GM12878 (cell line): Measurements from ENCODE around the gene UBL4B. TPM values are rescaled to one million over a fixed set of nuclear protein-coding genes. Genes with fewer than 3 reads are reported as not detected.

Source experiments
- ATAC-seq: fragments of 200-7000 bp; cut with Tn5 transposase; 3 replicates; pipeline ENCODE4 v1.9.1; 2020; ENCODE audit warnings: mild to moderate bottlenecking, moderate library complexity
- BruUV-seq: library from RNA; stranded (reverse); fragments of 400-500 nt; replicated peaks from 2 replicates; lab custom pipeline; 2021; lab: Mats Ljungman, UMichigan
- CTCF ChIA-PET: fragments of 300-600 bp; sonication (Branson Sonifier 250); formaldehyde crosslinking; extraction: SDS; loops from one replicate; lab custom pipeline; 2021; ENCODE audit warnings: inconsistent platforms; lab: Yijun Ruan, JAX
- POLR2A ChIA-PET: fragments of 350-600 bp; formaldehyde crosslinking; extraction: SDS; loops from one replicate; lab custom pipeline; 2021; ENCODE audit warnings: inconsistent platforms; lab: Charles Lee
- RAD21 ChIA-PET: fragments of 300-600 bp; sonication (Branson Sonifier 250); formaldehyde crosslinking; loops from one replicate; lab custom pipeline; 2023; ENCODE audit warnings: antibody characterized with exemption; ENCODE audit not compliant: unreplicated experiment; lab: Charles Lee
- SMC1A ChIA-PET: fragments of 300-600 bp; sonication (Branson Sonifier 250); formaldehyde crosslinking; loops from one replicate; lab custom pipeline; 2023; ENCODE audit not compliant: unreplicated experiment, uncharacterized antibody; lab: Charles Lee
- DNase-seq: peaks from one replicate; pipeline ENCODE4 v3.0.0-alpha.2; 2011; ENCODE audit warnings: low read depth, low spot score
- FAIRE-seq: peaks from 3 replicates; lab custom pipeline; 2011; peaks lifted over from hg19 to GRCh38; lab: Jason Lieb, UNC
- H2AFZ ChIP-seq: 2 replicates; pipeline ENCODE4 v1.6.0; 2011; ENCODE audit warnings: low read depth, low read length, control low read depth; ENCODE audit not compliant: control insufficient read depth
- H3K27ac ChIP-seq: 2 replicates; pipeline ENCODE4 v1.5.1; 2011; ENCODE audit warnings: control low read depth; ENCODE audit not compliant: control insufficient read depth, insufficient read depth
- H3K27me3 ChIP-seq, 2 experiments: replicated peaks in 1 of 2; 2 replicates each; pipeline versions ENCODE4 v1.6.0 to v1.6.1; 2011; ENCODE audit warnings: low read length in 1 of 2; ENCODE audit not compliant: control insufficient read depth in 2 of 2, insufficient read depth in 2 of 2
- H3K36me3 ChIP-seq, 2 experiments: 2 replicates each; pipeline ENCODE4 v1.5.1; 2011; ENCODE audit warnings: low read length in 1 of 2; ENCODE audit not compliant: control insufficient read depth in 2 of 2, insufficient read depth in 2 of 2
- H3K4me1 ChIP-seq: 2 replicates; pipeline ENCODE4 v1.6.1; 2011; ENCODE audit warnings: mild to moderate bottlenecking, low read length, moderate library complexity, mixed read lengths; ENCODE audit not compliant: control insufficient read depth, insufficient read depth
- H3K4me2 ChIP-seq: 2 replicates; pipeline ENCODE4 v1.6.0; 2011; ENCODE audit warnings: control low read depth; ENCODE audit not compliant: control insufficient read depth, insufficient read depth
- H3K4me3 ChIP-seq: fragments of 200-600 bp; sonication (generic); 2 replicates; pipeline ENCODE4 v1.5.1; 2016
- H3K79me2 ChIP-seq: 2 replicates; pipeline ENCODE4 v1.6.0; 2011; ENCODE audit warnings: low read length; ENCODE audit not compliant: control insufficient read depth, insufficient read depth
- H3K9ac ChIP-seq: 2 replicates; pipeline ENCODE4 v1.8.0; 2011; ENCODE audit warnings: low read length, control low read depth, mixed read lengths; ENCODE audit not compliant: control insufficient read depth, insufficient read depth
- H3K9me3 ChIP-seq: replicated peaks from 3 replicates; pipeline ENCODE4 v1.5.1; 2011; ENCODE audit warnings: mild to moderate bottlenecking, low read length; ENCODE audit not compliant: control insufficient read depth, insufficient read depth
- H4K20me1 ChIP-seq: 2 replicates; pipeline ENCODE4 v1.6.0; 2011; ENCODE audit not compliant: control insufficient read depth, insufficient read depth
- EP300 ChIP-seq, 2 experiments: fragments of 150-350 bp in 1 of 2; IDR thresholded peaks; 2 replicates each; pipeline ENCODE4 v1.6.1; 2011 to 2012; ENCODE audit warnings: low read depth in 2 of 2, low read length in 2 of 2, borderline replicate concordance in 1 of 2, improper control_type of control experiment in 1 of 2, inconsistent platforms in 1 of 2; ENCODE audit not compliant: control insufficient read depth in 1 of 2
- IRF5 ChIP-seq: fragments of 450-650 bp; IDR thresholded peaks from 2 replicates; pipeline ENCODE4 v1.6.1; 2017; ENCODE audit warnings: borderline replicate concordance
- MYC ChIP-seq: IDR thresholded peaks from 2 replicates; pipeline ENCODE4 v1.6.1; 2011; ENCODE audit warnings: mild to moderate bottlenecking, low read length, moderate library complexity, inconsistent platforms; ENCODE audit not compliant: insufficient read depth, insufficient replicate concordance, insufficient read length, severe bottlenecking
- PAX8 ChIP-seq: fragments of 450-650 bp; IDR thresholded peaks from 2 replicates; pipeline ENCODE4 v1.6.1; 2017; ENCODE audit warnings: mild to moderate bottlenecking, moderate library complexity
- SIN3A ChIP-seq: IDR thresholded peaks from 2 replicates; pipeline ENCODE4 v1.6.1; 2012; ENCODE audit warnings: low read depth, low read length, improper control_type of control experiment
- WGBS: methylation state at CpG from one replicate; pipeline ENCODE4 v1.1.6; 2016; ENCODE audit warnings: low lambda C conversion rate; ENCODE audit not compliant: insufficient replicate concordance, insufficient coverage; ENCODE audit errors: missing lambda C conversion rate; 5-methylcytosine and 5-hydroxymethylcytosine counted together
- in situ Hi-C: fragments of 300-500 bp; cut with MboI; formaldehyde crosslinking; loops from 9 replicates; pipeline ENCODE4 v1.14.3; 2018; ENCODE audit warnings: mixed read lengths
- intact Hi-C: fragments of 100-400 bp; cut with micrococcal nuclease; formaldehyde crosslinking; loops from one replicate; pipeline ENCODE4 v1.14.2; 2022; ENCODE audit not compliant: unreplicated experiment
- polyA plus RNA-seq, 11 experiments: library from polyadenylated mRNA; depleted of rRNA in 4 of 11; unstranded in 6 of 11; stranded (reverse) in 5 of 11; fragments of >200 nt; fragmentation: Nextera tagmentation in 4 of 11; fragmentation: Illumina TruSeq in 1 of 11; extraction: Ambion mirVana in 4 of 11; extraction: Trizol in 1 of 11; gene quantifications; 1 replicate in 1 of 11; 2 replicates in 10 of 11; pipeline versions ENCODE4 v1.2.1 to v1.2.3, GENCODE V29; 2011 to 2016; ENCODE audit warnings: inconsistent platforms in 2 of 11, missing spikeins in 2 of 11, low read depth in 1 of 11
- total RNA-seq, 4 experiments: library from RNA; depleted of rRNA in 3 of 4; stranded (reverse); fragments of >200 nt in 3 of 4; fragmentation: Illumina TruSeq in 1 of 4; extraction: Trizol in 1 of 4; gene quantifications; 2 replicates each; pipeline versions ENCODE4 v1.2.1 to v1.2.3, GENCODE V29; 2013 to 2021

The UBL4B gene
- total and polyA plus RNA-seq, 10 of the 15 experiments (the other 5 are each of a cell fraction or from before 2014, with no cell fraction given) = 0.06 to 0.15 TPM; not detected in 8

- in situ Hi-C loops = no loop called here
Observed at GRCh38 chr1:110088739-110089316, 23.4 kb upstream of the UBL4B start.

More at GRCh38 chr1:110088739-110089316, 23.4 kb upstream of the UBL4B start:
- CTCF ChIA-PET = interaction anchor here (0.9 to 6.8 kb wide), 15 partner anchors 12 to 407 kb away, joined by 3 to 120 read pairs (median 5); no protein-coding TSS in a partner anchor
- Histone ChIP-seq H3K36me3 (no peaks in the 10 kb centered on the region), H3K27ac (no peak overlapping the region), H3K27me3 (peaks cover 5 to 7% of the 10 kb centered on the region in 2 experiments; a peak in 3 of 4 replicates), H3K9me3 (no peaks in the 10 kb centered on the region)
- WGBS = 18% methylated on average over 10 of the region's 10 CpGs
- no peak for TF ChIP-seq EP300 (IDR thresholded peaks at IDR 0.05; ENCODE audit: borderline replicate concordance in 1 of 2, control insufficient read depth in 1 of 2, low read depth in 2 of 2, low read length in 2 of 2)
- TF ChIP-seq IRF5 = no peak
- TF ChIP-seq SIN3A = no peak
- TF ChIP-seq PAX8 = no peak
- no peak for TF ChIP-seq MYC
- TF ChIP-seq, all 136 proteins: peak for 0
- ChIA-PET POLR2A (no interaction called here), SMC1A (interaction anchor here (0.7 to 1.5 kb wide), 8 partner anchors 9 to 638 kb away, joined by 3 to 9 read pairs (median 4); partner anchors contain the start of gene STRIP1), RAD21 (interaction anchor here (1.0 to 1.3 kb wide), 5 partner anchors 12 to 371 kb away, joined by 4 to 10 read pairs (median 4); no protein-coding TSS in a partner anchor)
- Histone ChIP-seq H3K4me2 (no peak overlapping the region), H2AFZ (no peak overlapping the region), H3K4me1 (peaks cover 3% of the 10 kb centered on the region; the same call in 1 of the 2 replicates), H4K20me1 (no peaks in the 10 kb centered on the region), H3K9ac (no peak overlapping the region), H3K4me3 (no peak overlapping the region), H3K79me2 (no peaks in the 10 kb centered on the region)
- FAIRE-seq = no peak
- intact Hi-C loops = loop anchor here (1.0 to 10.0 kb wide), 2 partner anchors 17 to 376 kb away; no protein-coding TSS in a partner anchor
- no peak for ATAC-seq
- BruUV-seq = no TSS peak
- no peak for DNase-seq
